ENCODE measurements around the gene GPC6.

GPC6 gene

DNA sequence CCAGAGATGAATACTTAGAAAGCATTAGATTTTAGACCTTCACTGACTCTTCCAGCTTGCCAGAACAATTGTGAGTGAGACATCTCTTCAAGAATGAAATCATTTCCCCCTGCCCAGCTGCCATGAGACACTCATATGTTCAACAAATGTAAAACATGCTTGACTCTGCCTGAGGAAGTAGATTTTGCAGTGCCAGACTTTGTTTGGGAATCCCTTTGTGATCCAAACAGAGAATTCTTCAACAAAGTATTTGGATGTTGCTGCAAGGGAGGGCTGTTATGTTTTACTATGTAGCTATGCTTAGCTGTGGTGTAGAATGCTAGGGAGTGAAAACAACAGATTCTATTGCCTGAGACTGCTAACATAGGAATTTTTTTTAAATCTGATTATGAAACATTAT lies 836.5 kb downstream of the GPC6 start:
- in situ Hi-C loops (cut with HindIII; ENCODE audit: low sequenced_read_pairs) = no loop called here

DNA sequence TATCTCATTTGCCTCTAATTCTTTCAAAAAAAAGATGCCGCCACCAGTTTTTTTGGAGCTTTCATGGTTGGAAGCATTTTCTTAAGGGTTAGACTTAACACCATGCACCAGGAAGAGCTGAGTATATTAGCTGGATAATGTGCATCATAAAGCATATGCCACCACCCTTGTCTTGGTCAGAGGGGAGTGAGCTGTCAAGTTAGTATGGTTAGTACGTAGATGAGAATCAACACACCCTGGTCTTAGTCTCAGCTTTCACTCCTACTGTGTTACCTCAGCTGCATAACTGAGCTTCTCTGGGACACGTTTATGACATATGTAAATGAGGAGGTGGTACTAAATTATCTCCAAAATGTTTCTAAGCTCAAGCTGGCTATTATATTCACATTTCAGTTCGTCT lies 837.2 kb downstream of the GPC6 start:
- in situ Hi-C loops (cut with HindIII; ENCODE audit: low sequenced_read_pairs) = no loop called here

DNA sequence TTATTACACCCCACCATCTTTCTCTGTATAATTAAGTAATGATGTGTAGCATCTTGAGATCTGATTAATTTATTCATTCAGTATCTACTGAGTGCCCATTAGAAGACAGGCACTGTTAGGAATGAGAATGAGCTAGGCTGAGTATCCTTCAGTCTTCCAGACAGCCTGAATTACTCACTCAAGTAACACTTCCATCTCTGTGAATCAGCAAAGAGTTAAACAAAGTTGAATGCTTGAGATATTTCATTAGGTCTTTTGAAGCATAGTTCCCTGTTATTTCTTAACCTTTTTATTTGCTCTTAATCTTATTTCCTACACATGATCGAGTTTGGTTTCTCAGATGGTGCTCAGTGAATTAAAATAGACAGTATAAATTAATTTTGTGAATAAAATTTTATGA lies 839.1 kb downstream of the GPC6 start:
- in situ Hi-C loops (cut with HindIII; ENCODE audit: low sequenced_read_pairs) = no loop called here

DNA sequence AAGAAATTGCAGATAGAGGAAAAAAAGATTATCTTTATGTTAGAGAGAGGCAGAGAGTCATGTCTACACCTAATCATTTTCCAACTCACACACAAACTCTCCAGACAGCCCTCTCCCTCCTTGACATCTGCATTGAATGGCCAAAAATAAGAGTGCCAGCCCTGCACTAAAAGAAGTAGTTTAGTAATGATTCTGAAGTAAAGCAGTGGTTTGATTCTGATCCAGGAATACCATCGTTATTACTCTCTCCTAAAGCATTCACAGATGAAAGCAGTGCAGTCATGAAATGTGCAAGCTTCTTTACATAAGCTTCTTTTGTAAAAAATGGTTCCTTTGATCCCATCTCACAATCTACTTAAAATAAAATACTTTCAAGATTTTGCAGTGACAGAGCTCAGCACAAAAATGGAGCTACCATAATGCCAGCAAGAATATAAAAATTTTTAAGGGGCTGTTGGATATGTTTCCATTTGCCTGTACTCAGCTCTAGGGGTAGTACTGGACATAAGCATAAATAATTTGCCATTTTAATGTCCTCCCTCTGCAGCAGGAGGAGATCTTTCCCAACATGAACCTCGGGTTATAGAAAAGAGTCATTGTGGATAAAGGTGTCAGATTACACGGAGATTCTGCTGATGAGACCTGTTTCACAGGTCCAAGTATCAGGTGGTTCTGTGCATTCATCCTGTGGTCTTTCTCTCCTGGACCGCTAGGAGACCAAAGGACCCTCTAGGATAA lies 846.6 kb downstream of the GPC6 start:
- in situ Hi-C loops (cut with HindIII; ENCODE audit: low sequenced_read_pairs) = no loop called here

DNA sequence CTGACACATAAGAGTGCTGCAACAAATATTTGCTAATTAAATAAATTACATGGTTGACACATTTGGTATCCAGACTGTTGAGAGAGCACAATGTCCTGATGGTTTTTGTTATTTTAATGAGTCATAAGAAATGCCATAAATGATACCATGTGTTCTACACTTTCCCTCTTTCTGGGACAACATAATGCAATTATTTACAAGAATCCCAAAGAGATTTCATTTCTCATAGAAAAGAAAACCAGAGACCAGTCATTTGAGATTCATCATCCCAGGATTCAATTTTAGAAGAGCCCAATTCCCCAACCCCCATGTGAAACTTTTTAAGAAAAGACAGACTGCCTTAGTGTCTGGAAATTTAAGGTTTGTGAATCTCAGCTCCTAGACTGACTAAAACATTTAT lies 853.3 kb downstream of the GPC6 start:
- in situ Hi-C loops (cut with HindIII; ENCODE audit: low sequenced_read_pairs) = no loop called here

DNA sequence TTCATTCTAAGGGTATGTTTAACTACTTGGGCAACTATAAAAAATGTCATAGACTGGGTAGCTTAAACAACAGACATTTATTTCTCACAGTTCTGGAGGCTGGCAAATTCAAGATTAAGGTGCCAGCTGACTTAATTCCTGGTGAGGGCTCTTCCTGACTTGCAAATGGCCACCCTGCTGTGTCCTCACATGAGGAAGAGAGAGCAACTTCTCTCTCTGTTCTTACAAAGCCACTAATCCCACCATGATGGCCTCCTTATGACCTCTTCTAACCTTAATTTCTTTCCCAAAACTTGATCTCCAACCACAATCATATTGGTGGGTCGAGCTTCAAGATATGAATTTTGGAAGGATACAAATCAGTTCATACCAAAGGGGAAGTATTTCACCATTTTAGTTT lies 853.9 kb downstream of the GPC6 start:
- in situ Hi-C loops (cut with HindIII; ENCODE audit: low sequenced_read_pairs) = no loop called here

DNA sequence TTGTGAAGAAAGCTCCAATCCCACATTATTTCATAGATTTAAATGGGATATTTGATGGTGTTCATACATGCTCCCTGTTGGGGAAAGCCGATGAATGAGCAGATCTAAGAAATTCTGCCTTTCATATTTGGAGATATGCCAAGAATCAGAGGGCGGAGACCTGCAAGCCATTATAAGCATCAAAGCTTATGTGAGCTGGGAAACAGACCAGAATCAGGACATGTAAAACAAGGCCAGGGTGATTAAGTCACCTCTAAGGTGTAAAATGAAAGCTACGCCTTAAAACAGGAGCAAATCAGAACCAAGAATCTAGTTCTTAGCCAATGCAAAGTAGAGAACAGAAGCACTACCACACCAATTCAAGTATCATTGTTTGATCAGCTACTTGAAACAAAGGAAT lies 860.5 kb downstream of the GPC6 start:
- in situ Hi-C loops (cut with HindIII; ENCODE audit: low sequenced_read_pairs) = no loop called here

DNA sequence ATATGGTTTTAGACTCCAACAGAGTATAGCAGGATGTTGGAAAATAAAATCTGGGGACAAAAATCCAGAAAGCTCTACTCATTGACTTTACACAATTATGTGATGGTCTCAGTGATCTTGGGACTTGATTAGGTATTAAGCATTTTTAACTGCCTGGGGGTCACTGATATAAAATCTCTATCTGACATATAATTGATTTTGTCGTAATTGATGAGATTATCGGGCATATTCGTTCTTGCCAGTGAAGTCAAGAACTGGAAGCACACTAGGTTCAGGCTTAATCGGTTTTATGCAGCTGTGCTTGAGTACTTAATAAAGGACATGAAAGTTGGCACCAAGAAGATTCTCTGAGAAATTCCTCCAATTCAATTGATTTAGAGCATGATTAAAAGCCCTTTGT lies 862.1 kb downstream of the GPC6 start:
- in situ Hi-C loops (cut with HindIII; ENCODE audit: low sequenced_read_pairs) = no loop called here

DNA sequence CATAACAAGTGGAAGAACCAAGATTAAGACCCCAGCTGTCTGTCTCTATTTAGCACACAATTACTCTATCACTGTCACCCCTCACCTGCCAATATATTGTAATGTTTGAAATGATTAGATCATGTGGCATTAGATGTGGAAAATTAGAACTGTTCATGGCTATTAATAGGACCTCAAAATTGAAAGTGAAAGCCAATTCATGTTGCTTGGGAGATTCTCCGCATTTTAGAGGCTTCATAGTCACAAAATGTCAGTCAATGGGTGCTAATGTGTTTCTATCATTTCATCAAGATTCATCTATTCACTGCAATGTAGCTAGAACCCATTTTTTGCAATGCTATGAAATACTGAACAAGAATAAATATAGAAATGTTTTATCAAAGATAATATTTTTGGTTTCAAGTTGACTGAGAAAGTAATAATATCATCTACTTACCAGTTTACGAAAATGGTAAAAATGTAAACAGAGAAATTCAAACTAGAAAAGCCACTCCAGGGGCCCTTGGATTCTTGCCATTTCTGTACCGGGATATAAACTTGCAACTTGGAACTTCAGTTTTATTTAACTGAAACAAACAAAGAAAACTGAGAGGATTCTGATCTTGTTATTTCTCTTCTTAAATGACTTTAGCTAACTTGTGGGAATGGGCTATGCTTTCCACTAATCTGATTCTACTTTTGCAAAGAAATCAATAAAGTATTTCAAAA lies 864.3 kb downstream of the GPC6 start:
- in situ Hi-C loops (cut with HindIII; ENCODE audit: low sequenced_read_pairs) = no loop called here

DNA sequence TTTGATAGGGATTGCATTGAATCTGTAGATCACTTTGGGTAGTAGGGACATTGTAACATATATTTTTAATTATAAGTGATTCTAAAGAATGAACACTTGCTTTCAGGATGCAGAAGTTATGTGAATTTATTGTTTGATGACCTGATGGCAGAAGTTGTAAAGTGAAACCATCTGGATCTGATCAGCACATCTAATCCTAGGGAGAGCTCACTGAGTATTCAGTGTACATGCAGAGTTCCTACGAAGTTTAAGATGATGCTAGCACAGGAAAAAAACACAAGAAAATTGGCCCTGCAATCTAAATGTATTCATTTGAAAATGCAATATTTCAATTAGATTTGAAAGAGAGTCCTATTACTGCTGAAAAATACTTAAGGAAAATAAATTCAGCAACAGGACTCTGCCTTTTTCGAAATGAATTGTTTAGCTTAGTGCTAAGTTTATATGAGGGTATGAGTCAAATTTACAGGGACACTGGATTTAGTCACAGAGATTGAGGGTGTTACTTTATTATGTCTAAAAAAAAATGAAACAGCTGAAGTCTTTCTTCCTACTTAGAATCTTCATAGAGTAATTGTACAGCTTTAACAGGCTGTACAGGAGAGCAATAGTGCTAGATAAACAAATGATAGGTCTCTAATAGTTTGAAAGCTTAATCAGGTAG lies 867.2 kb downstream of the GPC6 start:
- in situ Hi-C loops (cut with HindIII; ENCODE audit: low sequenced_read_pairs) = no loop called here

DNA sequence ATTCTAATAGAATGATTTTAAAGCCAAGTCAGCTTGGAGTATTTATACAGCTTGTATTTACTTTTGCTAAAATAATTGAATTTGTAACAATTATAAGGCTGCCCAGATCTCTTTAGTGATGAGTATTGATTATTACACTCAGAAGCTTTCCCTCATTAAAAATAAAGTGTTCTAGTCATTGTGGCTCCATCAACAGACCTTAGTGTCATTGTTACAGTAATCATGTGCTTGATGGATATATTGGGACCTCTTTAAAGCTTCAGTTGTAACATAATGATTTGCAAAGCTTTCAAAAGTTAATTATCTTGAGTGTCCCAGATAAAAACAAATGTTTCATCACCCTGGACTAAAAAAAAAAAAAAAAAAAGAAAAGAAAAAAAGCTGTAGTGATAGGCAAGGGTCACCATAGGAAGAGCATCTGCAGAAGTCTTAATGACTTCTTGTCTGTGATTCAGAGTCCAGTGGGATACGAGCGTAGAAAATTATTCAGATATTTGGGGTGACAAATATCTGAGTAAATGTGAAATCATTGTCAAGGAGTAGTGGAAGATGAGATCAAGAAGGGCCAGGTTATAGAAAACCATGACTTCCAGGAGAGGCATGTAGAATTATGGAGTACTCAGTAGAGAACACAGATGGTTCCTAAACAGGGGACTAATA lies 883.2 kb downstream of the GPC6 start:
- in situ Hi-C loops (cut with HindIII; ENCODE audit: low sequenced_read_pairs) = no loop called here

DNA sequence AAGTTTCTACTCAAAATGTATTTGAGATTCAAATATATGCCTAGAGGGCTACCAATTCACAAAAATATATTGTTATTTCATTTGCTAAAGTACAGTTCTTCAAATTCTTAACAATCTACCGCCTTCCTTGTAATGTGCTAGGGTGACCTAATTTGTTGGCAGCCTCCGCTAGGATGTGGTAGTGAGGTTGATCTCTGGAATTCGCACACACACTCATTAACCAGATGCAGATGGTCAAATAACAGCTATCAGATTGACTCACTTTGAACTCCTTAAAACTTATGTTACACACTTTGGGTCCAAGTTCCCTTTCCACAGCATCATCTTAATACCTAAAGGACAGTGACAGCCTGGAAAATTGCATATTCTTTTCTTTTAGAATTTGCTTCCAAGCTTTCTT lies 885.6 kb downstream of the GPC6 start:
- in situ Hi-C loops (cut with HindIII; ENCODE audit: low sequenced_read_pairs) = no loop called here

DNA sequence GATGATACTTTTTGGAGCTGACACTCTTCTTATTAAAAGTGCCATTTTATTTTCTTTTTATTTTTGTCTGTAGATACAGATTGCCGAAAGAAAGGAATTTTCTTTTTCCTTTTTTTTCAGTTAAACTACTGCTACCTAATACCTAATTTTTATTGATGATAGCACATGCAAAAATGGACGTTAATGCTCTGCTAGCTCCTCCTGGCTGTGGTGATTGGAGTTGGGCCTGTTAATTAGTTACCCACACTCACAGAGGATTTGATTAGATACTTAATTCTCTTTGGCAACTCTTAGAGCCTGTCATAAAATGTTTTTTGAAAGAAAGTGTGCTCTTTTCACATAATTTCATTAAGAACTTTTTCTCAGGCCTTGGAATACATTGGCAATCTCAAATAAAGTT lies 886.1 kb downstream of the GPC6 start:
- in situ Hi-C loops (cut with HindIII; ENCODE audit: low sequenced_read_pairs) = no loop called here

DNA sequence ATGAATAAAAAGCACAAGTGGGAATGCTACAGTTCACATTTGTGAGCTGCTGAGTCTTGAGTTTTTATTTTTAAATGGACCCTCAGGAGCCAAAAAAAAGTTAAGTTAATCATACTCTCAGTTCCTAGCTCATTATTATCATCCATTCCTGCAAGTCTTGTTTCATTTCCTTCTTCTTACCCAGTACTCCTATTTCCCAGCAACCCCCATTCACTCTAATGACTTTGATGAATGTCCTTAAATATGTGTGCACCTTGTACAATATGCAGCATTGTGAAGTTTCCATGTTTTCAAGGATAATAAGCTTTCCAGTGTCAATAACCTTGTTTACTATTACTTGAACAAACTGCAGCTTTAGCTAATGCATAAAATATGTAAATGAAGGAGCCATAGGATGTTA lies 886.6 kb downstream of the GPC6 start:
- in situ Hi-C loops (cut with HindIII; ENCODE audit: low sequenced_read_pairs) = no loop called here

DNA sequence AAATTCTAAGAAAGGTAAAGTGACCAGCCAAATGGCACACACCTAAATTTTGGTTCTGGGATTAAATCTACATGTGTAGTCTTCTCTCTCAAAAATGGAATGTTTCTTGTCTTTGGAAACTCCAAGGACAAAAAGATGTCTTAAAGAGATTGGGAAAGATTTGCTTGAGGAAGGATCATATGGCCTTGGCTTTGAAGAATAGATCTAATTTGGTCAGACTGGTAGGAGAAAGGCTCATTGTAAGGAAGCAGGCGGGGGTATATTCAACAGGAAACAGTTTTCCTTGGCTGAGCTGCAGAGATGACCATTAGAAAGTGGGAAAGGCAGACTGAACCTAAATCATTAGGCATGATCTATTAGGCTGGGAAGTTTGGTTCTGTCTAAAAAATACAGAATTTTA lies 887.6 kb downstream of the GPC6 start:
- in situ Hi-C loops (cut with HindIII; ENCODE audit: low sequenced_read_pairs) = no loop called here

DNA sequence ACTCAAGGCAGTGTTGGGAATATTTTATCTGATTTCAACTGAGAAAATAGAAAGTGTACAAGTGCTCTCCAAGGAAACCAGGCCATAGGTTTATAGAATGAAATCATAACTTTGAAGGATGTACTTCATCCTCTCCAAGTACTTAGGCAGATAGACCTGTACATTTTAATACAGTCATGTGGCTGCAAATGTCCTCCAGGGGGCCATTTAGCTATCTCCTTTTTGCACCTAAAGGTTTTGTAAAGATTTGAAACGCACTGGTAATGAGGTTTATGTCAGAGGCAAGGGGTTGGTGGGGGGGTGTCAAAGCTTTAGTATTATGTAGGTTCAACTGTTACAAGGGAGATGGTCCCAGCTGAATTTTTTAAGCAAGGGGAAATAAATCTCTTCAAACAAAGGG lies 888.4 kb downstream of the GPC6 start:
- in situ Hi-C loops (cut with HindIII; ENCODE audit: low sequenced_read_pairs) = no loop called here

DNA sequence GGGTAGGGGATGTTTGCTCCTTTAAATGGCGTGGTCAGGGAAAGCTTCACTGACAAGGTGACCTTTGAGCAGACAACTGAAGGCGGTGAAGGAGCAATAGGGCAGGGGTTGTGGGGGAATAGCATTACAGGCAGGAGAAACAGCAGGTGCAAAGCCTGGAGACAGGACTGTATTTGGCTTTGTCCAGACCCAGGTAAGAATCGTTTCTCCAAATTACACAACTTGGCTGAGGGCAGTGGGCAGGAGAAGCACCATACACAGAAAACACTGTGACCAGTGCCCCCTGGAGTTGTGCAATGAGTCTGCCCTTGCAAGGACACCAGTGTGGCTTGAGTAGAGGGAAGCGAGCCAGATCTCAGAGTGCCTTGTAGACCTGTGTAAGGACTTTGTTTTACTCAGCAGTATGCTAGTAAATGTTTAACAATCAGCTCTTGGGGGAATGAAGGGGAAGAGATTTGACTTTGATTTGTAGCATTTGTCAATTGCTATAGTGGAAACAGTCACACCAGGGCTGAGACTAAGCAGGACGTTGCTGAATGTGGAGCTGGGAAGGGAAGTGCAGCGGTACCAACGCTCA lies 892.8 kb downstream of the GPC6 start:
- in situ Hi-C loops (cut with HindIII; ENCODE audit: low sequenced_read_pairs) = no loop called here

DNA sequence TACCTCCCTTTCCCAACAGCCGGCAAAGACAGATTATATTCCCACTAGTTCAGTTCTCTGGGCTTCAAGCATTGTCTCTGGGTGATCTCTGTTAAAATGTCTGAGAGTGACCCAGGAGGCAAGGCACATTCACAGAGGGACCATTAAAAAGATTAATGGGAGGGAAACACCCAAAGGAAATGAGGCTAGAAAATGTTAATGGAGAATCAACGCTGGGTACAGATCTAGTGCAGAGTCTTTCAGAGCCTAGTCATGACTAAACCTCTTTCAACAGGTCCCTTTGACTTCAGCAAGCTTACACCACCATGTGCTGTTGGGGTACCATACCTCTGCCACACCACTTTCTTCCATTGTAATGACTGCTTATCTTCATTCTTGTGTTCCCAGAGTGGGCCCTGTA lies 894.3 kb downstream of the GPC6 start:
- in situ Hi-C loops (cut with HindIII; ENCODE audit: low sequenced_read_pairs) = no loop called here

DNA sequence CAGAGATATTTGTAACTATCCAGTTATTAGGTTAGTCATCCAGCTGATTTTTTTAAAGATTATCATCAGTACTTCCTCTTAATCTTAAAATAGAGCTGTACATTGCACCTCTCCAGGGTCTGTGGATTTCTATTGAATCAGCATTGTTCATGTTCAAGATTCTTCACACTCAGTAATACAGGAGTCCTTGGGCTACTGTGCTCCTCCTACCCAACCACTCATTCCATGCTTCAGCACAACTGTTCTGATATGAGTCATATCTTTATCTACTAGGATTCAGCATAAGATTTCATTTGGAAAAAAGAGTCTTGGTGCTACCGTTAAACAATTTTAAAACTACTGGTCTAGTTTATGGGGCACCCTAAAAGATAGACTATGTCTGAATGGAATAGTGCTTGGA lies 895.1 kb downstream of the GPC6 start:
- in situ Hi-C loops (cut with HindIII; ENCODE audit: low sequenced_read_pairs) = no loop called here

DNA sequence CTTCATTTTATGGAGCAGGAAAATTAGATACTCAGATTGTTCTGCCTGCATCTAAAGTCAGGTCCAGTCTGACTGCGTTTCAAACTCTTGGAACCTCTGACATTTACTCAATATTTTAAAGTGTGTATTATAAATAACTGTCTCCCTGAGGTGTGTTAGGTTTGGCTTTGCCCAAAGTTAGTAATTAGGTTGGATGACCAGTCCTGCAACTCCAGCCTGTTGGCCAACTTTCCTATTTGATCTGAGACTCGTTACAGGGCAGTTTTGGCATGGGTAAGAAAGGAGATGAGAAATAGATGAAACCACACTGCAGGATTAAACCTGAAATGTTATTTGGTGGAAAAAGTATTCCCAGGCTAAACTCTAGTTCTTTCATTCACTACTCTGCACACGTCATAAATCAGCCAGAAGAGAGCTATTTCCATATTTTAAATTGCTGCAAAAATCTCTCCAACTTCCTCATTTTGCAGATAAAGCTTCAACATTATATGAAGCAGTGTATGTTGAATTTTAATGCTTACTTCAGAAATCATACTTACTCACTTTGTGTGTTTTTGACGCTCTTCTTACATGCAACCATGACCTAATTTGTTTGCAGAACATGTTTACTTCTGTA lies 895.8 kb downstream of the GPC6 start:
- in situ Hi-C loops (cut with HindIII; ENCODE audit: low sequenced_read_pairs) = no loop called here

DNA sequence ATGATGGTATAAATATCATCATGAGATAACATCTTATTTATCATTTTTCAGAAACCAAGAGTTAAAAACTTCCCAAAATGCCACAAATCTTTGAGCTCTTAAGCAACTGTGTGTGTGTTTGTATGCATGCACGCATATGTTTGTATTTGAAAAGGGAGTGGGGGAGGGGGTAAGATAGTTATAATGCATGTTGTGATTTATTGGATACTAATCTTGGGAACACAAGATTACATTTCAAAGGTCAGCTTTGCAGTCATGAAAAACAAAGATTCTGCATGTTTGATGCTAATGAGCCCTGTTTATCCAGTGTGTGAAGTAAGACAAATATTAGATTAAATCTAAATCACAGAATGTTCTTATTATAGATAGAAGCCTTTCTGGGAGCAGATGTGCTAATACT lies 897.0 kb downstream of the GPC6 start:
- in situ Hi-C loops (cut with HindIII; ENCODE audit: low sequenced_read_pairs) = no loop called here
